ENCODE data around the gene HOXD8.

Gene HOXD8

DNA sequence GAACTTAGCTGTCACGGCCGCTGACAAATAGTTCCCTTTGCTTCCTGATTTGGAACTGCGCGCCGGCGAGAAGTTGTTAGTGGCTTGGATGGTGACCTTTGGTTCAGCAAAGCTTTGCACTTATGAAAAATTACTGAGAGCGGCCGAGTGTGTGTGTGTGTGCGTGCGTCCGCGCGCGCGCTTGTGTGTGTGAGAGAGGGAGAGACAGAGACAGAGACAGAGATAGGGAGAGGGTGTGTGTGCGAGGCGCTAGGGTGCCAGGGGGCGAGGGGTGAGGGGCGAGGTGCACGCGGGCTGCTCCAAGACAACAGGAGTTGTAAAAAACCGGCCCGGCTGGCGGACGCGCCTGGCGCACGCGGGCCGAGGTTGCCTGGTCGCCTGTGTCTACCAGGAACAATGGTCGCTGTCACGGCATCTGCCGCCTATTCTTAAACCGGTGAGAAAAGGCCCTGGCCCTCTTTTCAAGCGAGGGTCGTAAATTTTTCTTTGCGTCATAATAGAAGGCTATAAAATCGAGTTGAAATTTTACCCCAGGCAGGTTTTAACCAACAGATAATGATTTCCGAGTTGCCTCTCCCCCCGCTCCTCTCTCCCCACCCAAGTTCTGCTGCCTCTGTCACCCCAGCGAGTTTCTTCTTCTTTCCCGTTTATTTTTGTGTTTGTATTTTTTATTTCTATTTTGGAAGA lies 28.1 kb downstream of the HOXD8 start (continued):
- TF ChIP-seq ZNF398 (tag by site-specific recombination; IDR thresholded peaks at IDR 0.05): peak; percentile 74
- TF ChIP-seq, protein P1, sequence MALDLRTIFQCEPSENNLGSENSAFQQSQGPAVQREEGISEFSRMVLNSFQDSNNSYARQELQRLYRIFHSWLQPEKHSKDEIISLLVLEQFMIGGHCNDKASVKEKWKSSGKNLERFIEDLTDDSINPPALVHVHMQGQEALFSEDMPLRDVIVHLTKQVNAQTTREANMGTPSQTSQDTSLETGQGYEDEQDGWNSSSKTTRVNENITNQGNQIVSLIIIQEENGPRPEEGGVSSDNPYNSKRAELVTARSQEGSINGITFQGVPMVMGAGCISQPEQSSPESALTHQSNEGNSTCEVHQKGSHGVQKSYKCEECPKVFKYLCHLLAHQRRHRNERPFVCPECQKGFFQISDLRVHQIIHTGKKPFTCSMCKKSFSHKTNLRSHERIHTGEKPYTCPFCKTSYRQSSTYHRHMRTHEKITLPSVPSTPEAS (tag by site-specific recombination; IDR thresholded peaks at IDR 0.05): peak; percentile 78
- no peak for TF ChIP-seq ZNF202 (tag by site-specific recombination; IDR thresholded peaks at IDR 0.05; ENCODE audit: borderline replicate concordance)
- TF ChIP-seq, protein P2, sequence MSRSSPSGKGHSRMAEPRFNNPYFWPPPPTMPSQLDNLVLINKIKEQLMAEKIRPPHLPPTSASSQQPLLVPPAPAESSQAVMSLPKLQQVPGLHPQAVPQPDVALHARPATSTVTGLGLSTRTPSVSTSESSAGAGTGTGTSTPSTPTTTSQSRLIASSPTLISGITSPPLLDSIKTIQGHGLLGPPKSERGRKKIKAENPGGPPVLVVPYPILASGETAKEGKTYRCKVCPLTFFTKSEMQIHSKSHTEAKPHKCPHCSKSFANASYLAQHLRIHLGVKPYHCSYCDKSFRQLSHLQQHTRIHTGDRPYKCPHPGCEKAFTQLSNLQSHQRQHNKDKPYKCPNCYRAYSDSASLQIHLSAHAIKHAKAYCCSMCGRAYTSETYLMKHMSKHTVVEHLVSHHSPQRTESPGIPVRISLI (tag by site-specific recombination; IDR thresholded peaks at IDR 0.05): peak; percentile 55; the same call in 1 of the 2 replicates
- 0 out of 2 replicates have a peak, but pooled peaks have one; percentile 14 for TF ChIP-seq ZNF664 (tag by site-specific recombination; IDR thresholded peaks at IDR 0.05)
- TF ChIP-seq GLIS1 (tag by site-specific recombination; IDR thresholded peaks at IDR 0.05): no peak
- peak; percentile 81 for TF ChIP-seq ZNF16 (tag by site-specific recombination; IDR thresholded peaks at IDR 0.05; ENCODE audit: low read depth)
- no peak for TF ChIP-seq ZNF785 (tag by site-specific recombination; IDR thresholded peaks at IDR 0.05)
- TF ChIP-seq ZNF791 (tag by site-specific recombination; IDR thresholded peaks at IDR 0.05): no peak
- TF ChIP-seq, protein P3, sequence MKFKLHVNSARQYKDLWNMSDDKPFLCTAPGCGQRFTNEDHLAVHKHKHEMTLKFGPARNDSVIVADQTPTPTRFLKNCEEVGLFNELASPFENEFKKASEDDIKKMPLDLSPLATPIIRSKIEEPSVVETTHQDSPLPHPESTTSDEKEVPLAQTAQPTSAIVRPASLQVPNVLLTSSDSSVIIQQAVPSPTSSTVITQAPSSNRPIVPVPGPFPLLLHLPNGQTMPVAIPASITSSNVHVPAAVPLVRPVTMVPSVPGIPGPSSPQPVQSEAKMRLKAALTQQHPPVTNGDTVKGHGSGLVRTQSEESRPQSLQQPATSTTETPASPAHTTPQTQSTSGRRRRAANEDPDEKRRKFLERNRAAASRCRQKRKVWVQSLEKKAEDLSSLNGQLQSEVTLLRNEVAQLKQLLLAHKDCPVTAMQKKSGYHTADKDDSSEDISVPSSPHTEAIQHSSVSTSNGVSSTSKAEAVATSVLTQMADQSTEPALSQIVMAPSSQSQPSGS (tag by site-specific recombination; IDR thresholded peaks at IDR 0.05; ENCODE audit: low read depth): no peak
- no peak for TF ChIP-seq SCRT1 (tag by site-specific recombination; IDR thresholded peaks at IDR 0.05; ENCODE audit: borderline replicate concordance)
- 0 out of 2 replicates have a peak, but pooled peaks have one; percentile 25 for TF ChIP-seq HOXC10 (CRISPR knock-in tag; IDR thresholded peaks at IDR 0.05)
- TF ChIP-seq ZNF133 (tag by site-specific recombination; IDR thresholded peaks at IDR 0.05): no peak
- peak; percentile 43; the same call in 1 of the 2 replicates for TF ChIP-seq BCL6B (tag by site-specific recombination; IDR thresholded peaks at IDR 0.05)
- no peak for TF ChIP-seq ZNF184 (tag by site-specific recombination; IDR thresholded peaks at IDR 0.05)
- TF ChIP-seq MEIS1 (CRISPR knock-in tag; IDR thresholded peaks at IDR 0.05; ENCODE audit: borderline replicate concordance): no peak
- TF ChIP-seq SETDB1 (IDR thresholded peaks at IDR 0.05; ENCODE audit: insufficient read length, low read length): no peak
- no peak for TF ChIP-seq REPIN1 (tag by site-specific recombination; IDR thresholded peaks at IDR 0.05; ENCODE audit: low read depth)
- no peak for TF ChIP-seq ZNF513 (tag by site-specific recombination; IDR thresholded peaks at IDR 0.05)
- TF ChIP-seq, protein P4, sequence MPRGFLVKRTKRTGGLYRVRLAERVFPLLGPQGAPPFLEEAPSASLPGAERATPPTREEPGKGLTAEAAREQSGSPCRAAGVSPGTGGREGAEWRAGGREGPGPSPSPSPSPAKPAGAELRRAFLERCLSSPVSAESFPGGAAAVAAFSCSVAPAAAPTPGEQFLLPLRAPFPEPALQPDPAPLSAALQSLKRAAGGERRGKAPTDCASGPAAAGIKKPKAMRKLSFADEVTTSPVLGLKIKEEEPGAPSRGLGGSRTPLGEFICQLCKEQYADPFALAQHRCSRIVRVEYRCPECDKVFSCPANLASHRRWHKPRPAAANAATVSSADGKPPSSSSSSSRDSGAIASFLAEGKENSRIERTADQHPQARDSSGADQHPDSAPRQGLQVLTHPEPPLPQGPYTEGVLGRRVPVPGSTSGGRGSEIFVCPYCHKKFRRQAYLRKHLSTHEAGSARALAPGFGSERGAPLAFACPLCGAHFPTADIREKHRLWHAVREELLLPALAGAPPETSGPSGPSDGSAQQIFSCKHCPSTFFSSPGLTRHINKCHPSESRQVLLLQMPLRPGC (tag by site-specific recombination; IDR thresholded peaks at IDR 0.05): 0 out of 2 replicates have a peak, but pooled peaks have one; percentile 40
- TF ChIP-seq ZNF292 (tag by site-specific recombination; IDR thresholded peaks at IDR 0.05; ENCODE audit: borderline replicate concordance, low read depth): no peak
- TF ChIP-seq MZF1 (tag by site-specific recombination; IDR thresholded peaks at IDR 0.05; ENCODE audit: borderline replicate concordance): no peak
- TF ChIP-seq ZSCAN23 (tag by site-specific recombination; IDR thresholded peaks at IDR 0.05): no peak
- TF ChIP-seq, protein P5, sequence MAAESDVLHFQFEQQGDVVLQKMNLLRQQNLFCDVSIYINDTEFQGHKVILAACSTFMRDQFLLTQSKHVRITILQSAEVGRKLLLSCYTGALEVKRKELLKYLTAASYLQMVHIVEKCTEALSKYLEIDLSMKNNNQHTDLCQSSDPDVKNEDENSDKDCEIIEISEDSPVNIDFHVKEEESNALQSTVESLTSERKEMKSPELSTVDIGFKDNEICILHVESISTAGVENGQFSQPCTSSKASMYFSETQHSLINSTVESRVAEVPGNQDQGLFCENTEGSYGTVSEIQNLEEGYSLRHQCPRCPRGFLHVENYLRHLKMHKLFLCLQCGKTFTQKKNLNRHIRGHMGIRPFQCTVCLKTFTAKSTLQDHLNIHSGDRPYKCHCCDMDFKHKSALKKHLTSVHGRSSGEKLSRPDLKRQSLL (tag by site-specific recombination; IDR thresholded peaks at IDR 0.05): no peak
- peak; percentile 46; the same call in 1 of the 2 replicates for TF ChIP-seq PATZ1 (tag by site-specific recombination; IDR thresholded peaks at IDR 0.05)
